SK-N-SH (cell line): ENCODE data around the gene IL10RB. TPM values are rescaled to one million over a fixed set of nuclear protein-coding genes. Genes with fewer than 3 reads are reported as not detected.
A peak's percentile ranks its signal among the peaks of the same experiment; 100 is the strongest.

ENCODE experiments used
- CTCF ChIA-PET: fragments of 300-600, 350-600 bp; formaldehyde crosslinking; extraction: SDS; loops from one replicate; lab custom pipeline; 2021; lab: Yijun Ruan, JAX
- POLR2A ChIA-PET: fragments of 350-600 bp; sonication (Branson Sonifier 250); formaldehyde crosslinking; extraction: SDS; loops from one replicate; lab custom pipeline; 2020; ENCODE audit warnings: antibody characterized with exemption, inconsistent platforms; lab: Yijun Ruan, JAX
- DNase-seq: peaks from one replicate; pipeline ENCODE4 v3.0.0; 2012
- H2AFZ ChIP-seq: fragments of 200-600 bp; sonication (generic); 2 replicates; pipeline ENCODE4 v1.8.1; 2016; ENCODE audit warnings: antibody characterized with exemption, mild to moderate bottlenecking, low read depth
- H3F3A ChIP-seq: fragments of 200-600 bp; sonication (generic); replicated peaks from 2 replicates; pipeline ENCODE3; 2016; ENCODE audit warnings: antibody characterized with exemption, mild to moderate bottlenecking; ENCODE audit not compliant: insufficient read depth
- H3K27ac ChIP-seq, 2 experiments: fragments of 200-500 bp in 1 of 2; fragments of 200-600 bp in 1 of 2; sonication (Bioruptor generic) in 1 of 2; sonication (generic), shearing (Covaris generic) in 1 of 2; 2 replicates each; pipeline versions ENCODE4 v1.5.1 to v1.6.1; 2014 to 2016; ENCODE audit warnings: low read depth in 2 of 2, inconsistent platforms in 1 of 2, low read length in 1 of 2, mild to moderate bottlenecking in 1 of 2, mixed read lengths in 1 of 2
- H3K27me3 ChIP-seq: fragments of 200-600 bp; sonication (generic), shearing (Covaris generic); 2 replicates; pipeline ENCODE4 v1.6.1; 2016; ENCODE audit warnings: mixed run types; ENCODE audit not compliant: insufficient read depth
- H3K36me3 ChIP-seq, 2 experiments: fragments of 200-500 bp in 1 of 2; fragments of 200-600 bp in 1 of 2; sonication (Bioruptor generic) in 1 of 2; sonication (generic) in 1 of 2; replicated peaks in 1 of 2; 2 replicates each; pipeline versions ENCODE3 to v1.5.1; 2014 to 2016; ENCODE audit warnings: low read length in 1 of 2, mild to moderate bottlenecking in 1 of 2; ENCODE audit not compliant: insufficient read depth in 2 of 2, control insufficient read depth in 1 of 2
- H3K4me1 ChIP-seq, 2 experiments: fragments of 200-500 bp in 1 of 2; fragments of 200-600 bp in 1 of 2; sonication (Bioruptor generic) in 1 of 2; sonication (generic), shearing (Covaris generic) in 1 of 2; 2 replicates each; pipeline versions ENCODE4 v1.5.1 to v1.6.1; 2014 to 2016; ENCODE audit warnings: low read depth in 1 of 2, low read length in 1 of 2, mixed run types in 1 of 2; ENCODE audit not compliant: insufficient read depth in 2 of 2, control insufficient read depth in 1 of 2
- H3K4me2 ChIP-seq: fragments of 200-600 bp; sonication (generic), shearing (Covaris generic); 2 replicates; pipeline ENCODE4 v1.6.1; 2017; ENCODE audit warnings: mixed run types
- H3K4me3 ChIP-seq, 2 experiments: fragments of 200-500 bp in 1 of 2; fragments of 200-600 bp in 1 of 2; sonication (Bioruptor generic) in 1 of 2; sonication (generic), shearing (Covaris generic) in 1 of 2; 2 replicates each; pipeline versions ENCODE4 v1.5.1 to v1.8.1; 2014 to 2016; ENCODE audit warnings: low read depth in 2 of 2, inconsistent platforms in 1 of 2, low read length in 1 of 2, mild to moderate bottlenecking in 1 of 2, mixed read lengths in 1 of 2, moderate library complexity in 1 of 2
- H3K79me2 ChIP-seq: fragments of 200-600 bp; sonication (generic); 2 replicates; pipeline ENCODE4 v1.8.1; 2017; ENCODE audit warnings: mild to moderate bottlenecking; ENCODE audit not compliant: insufficient read depth
- H3K9ac ChIP-seq: fragments of 200-600 bp; sonication (generic); 2 replicates; pipeline ENCODE4 v1.6.1; 2017; ENCODE audit warnings: mixed run types
- H3K9me2 ChIP-seq: fragments of 200-600 bp; sonication (generic); 2 replicates; pipeline ENCODE4 v1.6.1; 2017; ENCODE audit warnings: mixed run types
- H3K9me3 ChIP-seq: fragments of 200-600 bp; sonication (generic); 2 replicates; pipeline ENCODE4 v1.6.1; 2017; ENCODE audit warnings: mixed run types, mild to moderate bottlenecking, moderate library complexity
- H4K20me1 ChIP-seq: fragments of 200-600 bp; sonication (generic); 2 replicates; pipeline ENCODE4 v1.6.1; 2017; ENCODE audit warnings: mild to moderate bottlenecking, mixed run types; ENCODE audit not compliant: insufficient read depth
- ELF1 ChIP-seq: IDR thresholded peaks from 2 replicates; pipeline ENCODE4 v1.4.0; 2012
- EP300 ChIP-seq, 2 experiments: IDR thresholded peaks; 2 replicates each; pipeline versions ENCODE4 v1.4.0 to v1.6.1; 2012; ENCODE audit warnings: borderline replicate concordance in 1 of 2, low read depth in 1 of 2, low read length in 1 of 2
- GABPA ChIP-seq: IDR thresholded peaks from 2 replicates; pipeline ENCODE4 v1.4.0; 2012; ENCODE audit warnings: low read depth, mild to moderate bottlenecking
- GATA2 ChIP-seq: sonication (generic); formaldehyde crosslinking; IDR thresholded peaks from 2 replicates; pipeline ENCODE4 v1.5.0; 2020; ENCODE audit warnings: mild to moderate bottlenecking, missing genetic modification reagents
- MEF2A ChIP-seq: IDR thresholded peaks from 2 replicates; pipeline ENCODE4 v1.4.0; 2012; ENCODE audit warnings: low read depth, borderline replicate concordance
- NFIC ChIP-seq: IDR thresholded peaks from 2 replicates; pipeline ENCODE4 v1.4.0; 2012; ENCODE audit warnings: borderline replicate concordance
- NRF1 ChIP-seq: IDR thresholded peaks from 2 replicates; pipeline ENCODE4 v1.6.1; 2012; ENCODE audit warnings: low read depth, mild to moderate bottlenecking, low read length
- POLR2AphosphoS5 ChIP-seq: IDR thresholded peaks from 2 replicates; pipeline ENCODE4 v1.6.1; 2012; ENCODE audit warnings: low read depth, low read length
- RCOR1 ChIP-seq: fragments of 150-350 bp; IDR thresholded peaks from 2 replicates; pipeline ENCODE4 v1.6.1; 2017; ENCODE audit warnings: antibody characterized with exemption, low read length
- RFX5 ChIP-seq: IDR thresholded peaks from 2 replicates; pipeline ENCODE4 v1.6.1; 2012; ENCODE audit warnings: mild to moderate bottlenecking, improper control_type of control experiment, low read length
- RXRA ChIP-seq: IDR thresholded peaks from 2 replicates; pipeline ENCODE4 v1.4.0; 2012; ENCODE audit warnings: low read depth, mild to moderate bottlenecking, borderline replicate concordance
- WGBS: methylation state at CpG from one replicate; pipeline ENCODE4 v1.1.6; 2017; ENCODE audit warnings: low lambda C conversion rate; 5-methylcytosine and 5-hydroxymethylcytosine counted together
- polyA plus RNA-seq, 3 experiments: library from polyadenylated mRNA; depleted of rRNA; stranded (reverse); fragments of >200 nt; gene quantifications; 2 replicates each; pipeline ENCODE4 v1.2.3, GENCODE V29; 2012
- TF ChIP-seq, protein P1 (sequence below): fragments of 200-600 bp; sonication (generic); IDR thresholded peaks from 2 replicates; pipeline ENCODE4 v1.6.1; 2017; ENCODE audit warnings: antibody characterized with exemption, mild to moderate bottlenecking, moderate library complexity
- TF ChIP-seq, protein P2 (sequence below): fragments of 150-350 bp; IDR thresholded peaks from 2 replicates; pipeline ENCODE4 v1.6.1; 2016; ENCODE audit warnings: mild to moderate bottlenecking, low read depth, low read length
- TF ChIP-seq, protein P3 (sequence below): fragments of 150-350 bp; IDR thresholded peaks from 2 replicates; pipeline ENCODE4 v1.6.1; 2017; ENCODE audit warnings: antibody characterized with exemption, low read length, low read depth, borderline replicate concordance

IL10RB gene
- polyA plus RNA-seq, 1 of the 3 experiments (the other 2 are of a cell fraction) = 20.1 TPM

DNA sequence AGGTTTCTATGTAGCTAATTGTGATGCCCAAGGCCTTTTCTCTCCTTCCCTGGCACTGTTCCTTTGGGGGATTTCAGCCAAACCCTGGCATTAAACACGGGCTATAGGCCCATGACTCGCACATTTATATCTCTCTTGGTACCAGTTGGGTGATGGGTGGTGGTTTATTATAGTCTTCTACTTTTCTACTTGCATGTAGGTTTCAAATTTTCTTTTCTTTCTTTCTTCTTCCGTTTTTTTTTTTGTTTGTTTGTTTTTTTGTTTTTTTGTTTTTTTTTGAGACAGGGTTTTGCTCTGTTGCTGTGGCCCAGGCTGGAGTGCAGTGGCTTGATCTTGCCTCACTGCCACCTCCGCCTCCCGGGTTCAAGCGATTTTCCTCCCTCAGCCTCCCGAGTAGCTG is 1.1 kb downstream of the IL10RB start:
- no peak for TF ChIP-seq POLR2AphosphoS5
- TF ChIP-seq, protein P1, sequence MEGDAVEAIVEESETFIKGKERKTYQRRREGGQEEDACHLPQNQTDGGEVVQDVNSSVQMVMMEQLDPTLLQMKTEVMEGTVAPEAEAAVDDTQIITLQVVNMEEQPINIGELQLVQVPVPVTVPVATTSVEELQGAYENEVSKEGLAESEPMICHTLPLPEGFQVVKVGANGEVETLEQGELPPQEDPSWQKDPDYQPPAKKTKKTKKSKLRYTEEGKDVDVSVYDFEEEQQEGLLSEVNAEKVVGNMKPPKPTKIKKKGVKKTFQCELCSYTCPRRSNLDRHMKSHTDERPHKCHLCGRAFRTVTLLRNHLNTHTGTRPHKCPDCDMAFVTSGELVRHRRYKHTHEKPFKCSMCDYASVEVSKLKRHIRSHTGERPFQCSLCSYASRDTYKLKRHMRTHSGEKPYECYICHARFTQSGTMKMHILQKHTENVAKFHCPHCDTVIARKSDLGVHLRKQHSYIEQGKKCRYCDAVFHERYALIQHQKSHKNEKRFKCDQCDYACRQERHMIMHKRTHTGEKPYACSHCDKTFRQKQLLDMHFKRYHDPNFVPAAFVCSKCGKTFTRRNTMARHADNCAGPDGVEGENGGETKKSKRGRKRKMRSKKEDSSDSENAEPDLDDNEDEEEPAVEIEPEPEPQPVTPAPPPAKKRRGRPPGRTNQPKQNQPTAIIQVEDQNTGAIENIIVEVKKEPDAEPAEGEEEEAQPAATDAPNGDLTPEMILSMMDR = no peak
- TF ChIP-seq, protein P2, sequence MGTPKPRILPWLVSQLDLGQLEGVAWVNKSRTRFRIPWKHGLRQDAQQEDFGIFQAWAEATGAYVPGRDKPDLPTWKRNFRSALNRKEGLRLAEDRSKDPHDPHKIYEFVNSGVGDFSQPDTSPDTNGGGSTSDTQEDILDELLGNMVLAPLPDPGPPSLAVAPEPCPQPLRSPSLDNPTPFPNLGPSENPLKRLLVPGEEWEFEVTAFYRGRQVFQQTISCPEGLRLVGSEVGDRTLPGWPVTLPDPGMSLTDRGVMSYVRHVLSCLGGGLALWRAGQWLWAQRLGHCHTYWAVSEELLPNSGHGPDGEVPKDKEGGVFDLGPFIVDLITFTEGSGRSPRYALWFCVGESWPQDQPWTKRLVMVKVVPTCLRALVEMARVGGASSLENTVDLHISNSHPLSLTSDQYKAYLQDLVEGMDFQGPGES = no peak
- peak overlapping the region; percentile 79; the same call in 1 of the 2 replicates for H3K9ac ChIP-seq
- WGBS = 81% methylated on average over 7 of the region's 7 CpGs

DNA sequence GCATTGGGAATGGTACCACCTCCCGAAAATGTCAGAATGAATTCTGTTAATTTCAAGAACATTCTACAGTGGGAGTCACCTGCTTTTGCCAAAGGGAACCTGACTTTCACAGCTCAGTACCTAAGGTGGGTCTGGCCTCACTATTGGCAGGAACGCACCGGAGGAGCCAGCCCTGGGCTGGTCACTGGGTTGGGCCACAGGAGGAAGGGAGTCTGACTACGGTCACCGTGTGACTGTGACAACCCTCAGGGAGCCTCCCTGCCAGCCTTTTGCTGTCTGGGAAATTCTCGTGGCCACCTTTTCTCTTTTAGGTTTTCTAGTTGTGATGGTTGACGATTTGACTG is 2.2 kb downstream of the IL10RB start:
- Histone ChIP-seq H2AFZ (no peak overlapping the region), H3K4me1 (peaks cover 0 to 17% of the 10 kb centered on the region in 2 experiments; a peak in 1 of 4 replicates), H3K9me3 (no peaks in the 10 kb centered on the region), H3K9ac (no peak overlapping the region), H4K20me1 (no peaks in the 10 kb centered on the region), H3K4me2 (no peak overlapping the region)
- no peak for TF ChIP-seq NRF1
- TF ChIP-seq ELF1 = no peak
- TF ChIP-seq GABPA = no peak
- no peak for TF ChIP-seq GATA2
- TF ChIP-seq, protein P1 = no peak
- no peak for TF ChIP-seq RFX5
- no peak for TF ChIP-seq RXRA
- TF ChIP-seq EP300 (IDR thresholded peaks at IDR 0.05; ENCODE audit: borderline replicate concordance in 1 of 2, low read depth in 1 of 2, low read length in 1 of 2) = no peak
- TF ChIP-seq MEF2A = no peak
- TF ChIP-seq NFIC = no peak
- no peak for TF ChIP-seq RCOR1
- TF ChIP-seq, protein P3, sequence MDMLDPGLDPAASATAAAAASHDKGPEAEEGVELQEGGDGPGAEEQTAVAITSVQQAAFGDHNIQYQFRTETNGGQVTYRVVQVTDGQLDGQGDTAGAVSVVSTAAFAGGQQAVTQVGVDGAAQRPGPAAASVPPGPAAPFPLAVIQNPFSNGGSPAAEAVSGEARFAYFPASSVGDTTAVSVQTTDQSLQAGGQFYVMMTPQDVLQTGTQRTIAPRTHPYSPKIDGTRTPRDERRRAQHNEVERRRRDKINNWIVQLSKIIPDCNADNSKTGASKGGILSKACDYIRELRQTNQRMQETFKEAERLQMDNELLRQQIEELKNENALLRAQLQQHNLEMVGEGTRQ = no peak
- TF ChIP-seq, all 33 proteins: peak for 0
- DNase-seq = no peak
- no peaks in the 10 kb centered on the region for H3K9me2 ChIP-seq
- ChIA-PET POLR2A (interaction anchor here (1.0 kb wide), 1 partner anchor 57 kb away, joined by 3 read pairs; no protein-coding TSS in a partner anchor), CTCF (interaction anchor here (1.0 kb wide), 1 partner anchor 137 kb away, joined by 3 read pairs; no protein-coding TSS in a partner anchor)
- H3K27ac ChIP-seq = no peak overlapping the region
- 79% methylated on average over 3 of the region's 7 CpGs for WGBS
- H3K79me2 ChIP-seq = no peaks in the 10 kb centered on the region
- H3F3A ChIP-seq = no peaks in the 10 kb centered on the region
- H3K36me3 ChIP-seq = peaks cover 4 to 12% of the 10 kb centered on the region in 2 experiments
- no peak overlapping the region for H3K4me3 ChIP-seq
- no peaks in the 10 kb centered on the region for H3K27me3 ChIP-seq

More for the DNA sequence above, 1.1 kb downstream of the IL10RB start:
- Histone ChIP-seq H3K9me2 (no peaks in the 10 kb centered on the region), H3K27me3 (no peaks in the 10 kb centered on the region), H3K27ac (no peak overlapping the region), H3K4me3 (peak overlapping the region; percentile 73 to 96), H3K4me2 (peak overlapping the region; percentile 86), H3K79me2 (no peaks in the 10 kb centered on the region), H3F3A (no peaks in the 10 kb centered on the region), H2AFZ (peak overlapping the region; percentile 95), H4K20me1 (no peaks in the 10 kb centered on the region), H3K9me3 (no peaks in the 10 kb centered on the region), H3K4me1 (peaks cover 0 to 17% of the 10 kb centered on the region in 2 experiments; a peak in 1 of 4 replicates), H3K36me3 (peaks cover 4 to 6% of the 10 kb centered on the region in 2 experiments)
- ChIA-PET CTCF (interaction anchor here (2.1 to 2.2 kb wide), 2 partner anchors 94 to 178 kb away, joined by 5 to 6 read pairs; no protein-coding TSS in a partner anchor), POLR2A (no interaction called here)
- DNase-seq = no peak
